ENCODE data around the gene YPEL2.

Gene YPEL2

DNA sequence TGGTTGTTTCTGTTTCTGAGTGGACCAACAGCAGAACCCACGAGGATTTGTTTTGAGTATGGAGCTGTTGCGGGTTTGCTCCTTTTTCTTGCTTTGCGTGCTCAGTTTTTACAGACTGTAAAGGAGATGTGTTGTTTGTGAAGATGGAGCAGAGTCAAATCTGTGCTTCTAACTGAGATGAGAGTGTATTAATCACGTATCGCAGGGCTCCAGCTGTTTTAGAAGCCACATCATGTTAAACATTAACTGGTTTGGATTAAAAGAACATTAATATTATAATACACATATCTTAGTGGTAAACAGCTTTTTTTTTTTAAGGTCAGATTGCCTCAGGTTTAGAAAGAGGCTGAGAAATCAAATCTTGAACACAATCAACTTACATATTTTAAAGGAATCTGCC, 69.4 kb downstream of the YPEL2 start:
- Histone ChIP-seq H3K9ac (ENCODE audit: low read depth, low read length) (no peak overlapping the region), H3K9me3 (ENCODE audit: insufficient read depth, low read length, severe bottlenecking) (no peaks in the 10 kb centered on the region), H3K4me3 (ENCODE audit: low read depth in 1 of 2, low read length in 2 of 2) (no peak overlapping the region), H4K20me1 (ENCODE audit: insufficient read depth, low read length) (no peaks in the 10 kb centered on the region), H3K79me2 (ENCODE audit: insufficient read depth, low read length) (no peaks in the 10 kb centered on the region), H3K27ac (ENCODE audit: low read length) (no peak overlapping the region), H3K27me3 (ENCODE audit: insufficient read depth, low read length, poor library complexity) (no peaks in the 10 kb centered on the region), H2AFZ (ENCODE audit: low read depth, low read length) (no peak overlapping the region), H3K4me1 (ENCODE audit: insufficient read depth, low read length) (no peaks in the 10 kb centered on the region), H3K4me2 (ENCODE audit: insufficient read depth, low read length) (no peak overlapping the region), H3K36me3 (ENCODE audit: insufficient read depth, low read length) (no peaks in the 10 kb centered on the region)
- no peak for DNase-seq
- no peak for ATAC-seq (ENCODE audit: insufficient read depth, low read depth)
- no peak for TF ChIP-seq EZH2 (IDR thresholded peaks at IDR 0.05; ENCODE audit: borderline replicate concordance, low read depth, low read length, severe bottlenecking)
- no peak for TF ChIP-seq CTCF (IDR thresholded peaks at IDR 0.05; ENCODE audit: borderline replicate concordance, extremely low read depth, low read length, poor library complexity, severe bottlenecking)

GRCh38 chr17:59401274-59401673, 69.8 kb downstream of the YPEL2 start:
- H3K36me3 ChIP-seq (ENCODE audit: insufficient read depth, low read length): no peaks in the 10 kb centered on the region
- H3K9ac ChIP-seq (ENCODE audit: low read depth, low read length): no peak overlapping the region
- no peaks in the 10 kb centered on the region for H3K9me3 ChIP-seq (ENCODE audit: insufficient read depth, low read length, severe bottlenecking)
- TF ChIP-seq EZH2 (IDR thresholded peaks at IDR 0.05; ENCODE audit: borderline replicate concordance, low read depth, low read length, severe bottlenecking) (no peak), CTCF (IDR thresholded peaks at IDR 0.05; ENCODE audit: borderline replicate concordance, extremely low read depth, low read length, poor library complexity, severe bottlenecking) (no peak)
- no peaks in the 10 kb centered on the region for H3K4me1 ChIP-seq (ENCODE audit: insufficient read depth, low read length)
- no peak for ATAC-seq (ENCODE audit: insufficient read depth, low read depth)
- H3K79me2 ChIP-seq (ENCODE audit: insufficient read depth, low read length): no peaks in the 10 kb centered on the region
- no peak overlapping the region for H3K4me2 ChIP-seq (ENCODE audit: insufficient read depth, low read length)
- no peak overlapping the region for H3K4me3 ChIP-seq (ENCODE audit: low read depth in 1 of 2, low read length in 2 of 2)
- H2AFZ ChIP-seq (ENCODE audit: low read depth, low read length): no peak overlapping the region
- no peaks in the 10 kb centered on the region for H4K20me1 ChIP-seq (ENCODE audit: insufficient read depth, low read length)
- no peak for DNase-seq
- H3K27me3 ChIP-seq (ENCODE audit: insufficient read depth, low read length, poor library complexity): no peaks in the 10 kb centered on the region
- H3K27ac ChIP-seq (ENCODE audit: low read length): no peak overlapping the region

DNA sequence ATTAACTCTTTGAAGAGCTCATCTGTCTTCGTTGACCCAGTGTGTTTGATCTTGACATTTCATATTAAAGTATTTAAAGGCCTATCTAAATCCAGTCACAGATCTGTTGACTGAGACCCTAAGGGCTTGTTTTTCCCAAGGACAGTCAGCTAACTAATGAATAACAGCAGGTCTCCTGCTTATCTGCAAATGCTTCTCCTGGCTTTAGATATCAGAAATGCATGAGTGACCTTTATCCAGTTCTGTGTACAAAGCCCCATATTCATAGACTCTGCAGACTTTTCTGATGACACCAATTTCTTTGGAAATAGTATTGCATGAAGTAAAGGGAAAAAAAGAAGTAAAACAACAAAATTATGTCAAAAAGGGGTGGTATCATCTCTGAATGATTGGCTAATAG, 70.3 kb downstream of the YPEL2 start:
- Histone ChIP-seq H3K27ac (ENCODE audit: low read length) (no peak overlapping the region), H2AFZ (ENCODE audit: low read depth, low read length) (no peak overlapping the region)
- ATAC-seq (ENCODE audit: insufficient read depth, low read depth): no peak

More for the DNA sequence above, 70.3 kb downstream of the YPEL2 start:
- Histone ChIP-seq H3K9ac (ENCODE audit: low read depth, low read length) (no peak overlapping the region), H4K20me1 (ENCODE audit: insufficient read depth, low read length) (no peaks in the 10 kb centered on the region), H3K36me3 (ENCODE audit: insufficient read depth, low read length) (no peaks in the 10 kb centered on the region), H3K27me3 (ENCODE audit: insufficient read depth, low read length, poor library complexity) (no peaks in the 10 kb centered on the region), H3K4me3 (ENCODE audit: low read depth in 1 of 2, low read length in 2 of 2) (no peak overlapping the region), H3K9me3 (ENCODE audit: insufficient read depth, low read length, severe bottlenecking) (no peaks in the 10 kb centered on the region), H3K79me2 (ENCODE audit: insufficient read depth, low read length) (no peaks in the 10 kb centered on the region), H3K4me1 (ENCODE audit: insufficient read depth, low read length) (no peaks in the 10 kb centered on the region), H3K4me2 (ENCODE audit: insufficient read depth, low read length) (no peak overlapping the region)
- TF ChIP-seq CTCF (IDR thresholded peaks at IDR 0.05; ENCODE audit: borderline replicate concordance, extremely low read depth, low read length, poor library complexity, severe bottlenecking): no peak
- no peak for TF ChIP-seq EZH2 (IDR thresholded peaks at IDR 0.05; ENCODE audit: borderline replicate concordance, low read depth, low read length, severe bottlenecking)
- no peak for DNase-seq

Measured in DND-41 (cell line).